CD14-positive monocyte (primary cell): Measurements from ENCODE around the gene LDAF1. TPM values are rescaled to one million over a fixed set of nuclear protein-coding genes. Genes with fewer than 3 reads are reported as not detected.

Source experiments
- DNase-seq, 3 donors: peaks; one replicate each; pipeline ENCODE4 v3.0.0-alpha.2; 2011 to 2022
- H2AFZ ChIP-seq: 2 replicates; pipeline ENCODE4 v1.6.0; 2012; ENCODE audit warnings: mild to moderate bottlenecking, low read depth, low read length, inconsistent platforms; ENCODE audit not compliant: insufficient read depth, poor library complexity, severe bottlenecking
- H3K27ac ChIP-seq, 2 donors: 1 replicate in 1 of 2; 2 replicates in 1 of 2; pipeline ENCODE4 v1.5.1; 2012 to 2013; ENCODE audit warnings: low read length in 2 of 2, control low read depth in 1 of 2, inconsistent platforms in 1 of 2, low read depth in 1 of 2, mild to moderate bottlenecking in 1 of 2
- H3K27me3 ChIP-seq, 2 donors: one replicate each; pipeline versions ENCODE4 v1.6.0 to v1.6.1; 2011 to 2013; ENCODE audit warnings: low read length in 2 of 2; ENCODE audit not compliant: control insufficient read depth in 2 of 2, insufficient read depth in 2 of 2
- H3K36me3 ChIP-seq, 2 donors: replicated peaks in 1 of 2; 1 replicate in 1 of 2; 2 replicates in 1 of 2; pipeline versions ENCODE4 v1.5.1 to v1.6.1; 2012 to 2013; ENCODE audit warnings: low read length in 2 of 2, control low read depth in 1 of 2, inconsistent platforms in 1 of 2, mild to moderate bottlenecking in 1 of 2; ENCODE audit not compliant: insufficient read depth in 2 of 2, control insufficient read depth in 1 of 2
- H3K4me1 ChIP-seq, 2 donors: 1 replicate in 1 of 2; 2 replicates in 1 of 2; pipeline versions ENCODE4 v1.5.1 to v1.6.1; 2012 to 2013; ENCODE audit warnings: low read length in 2 of 2, control low read depth in 1 of 2, inconsistent platforms in 1 of 2, mild to moderate bottlenecking in 1 of 2, moderate library complexity in 1 of 2; ENCODE audit not compliant: insufficient read depth in 2 of 2, control insufficient read depth in 1 of 2
- H3K4me2 ChIP-seq: replicated peaks from 2 replicates; pipeline ENCODE3; 2012; ENCODE audit warnings: low read length, moderate library complexity, mild to moderate bottlenecking; ENCODE audit not compliant: poor library complexity, severe bottlenecking; ENCODE audit errors: extremely low read depth
- H3K4me3 ChIP-seq, 3 experiments: fragments of 200-600 bp in 1 of 3; sonication (generic) in 1 of 3; replicated peaks in 1 of 3; 1 replicate in 2 of 3; 2 replicates in 1 of 3; pipeline ENCODE4 v1.5.1; 2011 to 2013; ENCODE audit warnings: low read length in 3 of 3, mild to moderate bottlenecking in 3 of 3, control low read depth in 2 of 3, low read depth in 2 of 3, inconsistent platforms in 1 of 3, moderate library complexity in 1 of 3
- H3K79me2 ChIP-seq: 2 replicates; pipeline ENCODE4 v1.6.0; 2012; ENCODE audit warnings: mild to moderate bottlenecking, control low read depth, inconsistent platforms, low read length, moderate library complexity; ENCODE audit not compliant: insufficient read depth
- H3K9ac ChIP-seq: 2 replicates; pipeline ENCODE4 v1.6.0; 2017; ENCODE audit warnings: low read length, mild to moderate bottlenecking; ENCODE audit not compliant: insufficient read depth, poor library complexity, severe bottlenecking
- H3K9me3 ChIP-seq, 2 donors: replicated peaks in 1 of 2; 1 replicate in 1 of 2; 2 replicates in 1 of 2; pipeline versions ENCODE4 v1.5.1 to v1.6.1; 2012 to 2013; ENCODE audit warnings: low read length in 2 of 2, control low read depth in 1 of 2; ENCODE audit not compliant: control insufficient read depth in 1 of 2, insufficient read depth in 1 of 2
- H4K20me1 ChIP-seq: 2 replicates; pipeline ENCODE4 v1.6.0; 2012; ENCODE audit warnings: mild to moderate bottlenecking, low read length, control low read depth, moderate library complexity; ENCODE audit not compliant: insufficient read depth
- H3K27ac Mint-ChIP-seq, 7 donors: one replicate each; pipeline ENCODE4 v1.8.0; 2020; ENCODE audit warnings: mild to moderate bottlenecking in 7 of 7, mixed read lengths in 7 of 7, moderate library complexity in 6 of 7, inconsistent platforms in 2 of 7
- H3K27me3 Mint-ChIP-seq, 3 donors: one replicate each; pipeline ENCODE4 v1.8.0; 2021 to 2022; ENCODE audit warnings: low read depth in 3 of 3, mild to moderate bottlenecking in 3 of 3, mixed read lengths in 3 of 3, moderate library complexity in 3 of 3, inconsistent platforms in 1 of 3
- H3K36me3 Mint-ChIP-seq, 2 donors: one replicate each; pipeline ENCODE4 v1.8.0; 2020; ENCODE audit warnings: mixed read lengths in 2 of 2, inconsistent platforms in 1 of 2, mild to moderate bottlenecking in 1 of 2
- H3K4me1 Mint-ChIP-seq: one replicate; pipeline ENCODE4 v1.8.0; 2020; ENCODE audit warnings: mild to moderate bottlenecking, mixed read lengths
- H3K4me3 Mint-ChIP-seq, 2 donors: one replicate each; pipeline ENCODE4 v1.8.0; 2020; ENCODE audit warnings: mild to moderate bottlenecking in 2 of 2, mixed read lengths in 2 of 2, moderate library complexity in 1 of 2
- H3K9me3 Mint-ChIP-seq, 7 donors: one replicate each; pipeline ENCODE4 v1.8.0; 2020 to 2022; ENCODE audit warnings: mixed read lengths in 7 of 7, mild to moderate bottlenecking in 6 of 7, moderate library complexity in 6 of 7, inconsistent platforms in 2 of 7
- CTCF ChIP-seq: fragments of 200-600 bp; IDR thresholded peaks from one replicate; pipeline ENCODE4 v1.8.0; 2022; ENCODE audit warnings: antibody characterized with exemption, mild to moderate bottlenecking
- WGBS: methylation state at CpG from one replicate; pipeline ENCODE4 v1.1.5; 2013; ENCODE audit warnings: missing lambda C conversion rate; ENCODE audit not compliant: insufficient coverage; 5-methylcytosine and 5-hydroxymethylcytosine counted together
- intact Hi-C, 2 donors: fragments of 100-400 bp; cut with micrococcal nuclease; formaldehyde crosslinking; loops; one replicate each; pipeline versions ENCODE4 v1.15.0 to v1.15.1; 2023
- polyA plus RNA-seq, 3 donors: library from polyadenylated mRNA; depleted of rRNA in 1 of 3; unstranded in 2 of 3; stranded (reverse) in 1 of 3; fragments of 300-500 nt in 2 of 3; fragments of >200 nt in 1 of 3; fragmentation: Illumina TruSeq in 2 of 3; gene quantifications; 1 replicate in 2 of 3; 2 replicates in 1 of 3; pipeline ENCODE4 v1.2.3, GENCODE V29; 2012 to 2021

LDAF1 gene
- polyA plus RNA-seq, 3 donors, result 10.1 to 24.3 (median 17.9) TPM

GRCh38 chr16:21185659-21186325 lies 27.3 kb downstream of the LDAF1 start:
- Histone ChIP-seq H3K4me2 (no peak overlapping the region), H3K27me3 (peaks cover 0 to 2% of the 10 kb centered on the region in 2 donors), H3K9ac (no peak overlapping the region), H3K36me3 (peaks cover 13 to 18% of the 10 kb centered on the region in 2 donors), H2AFZ (no peak overlapping the region), H3K79me2 (no peaks in the 10 kb centered on the region), H4K20me1 (no peaks in the 10 kb centered on the region), H3K4me3 (no peak overlapping the region), H3K4me1 (peaks cover 4 to 5% of the 10 kb centered on the region in 2 donors), H3K27ac (no peak overlapping the region), H3K9me3 (no peaks in the 10 kb centered on the region)
- Mint-ChIP-seq H3K27me3 (peaks cover 2 to 8% (median 5%) of the 10 kb centered on the region in 3 donors), H3K4me3 (no peak overlapping the region), H3K27ac (peak overlapping the region in 1 of 7 donors; percentile 43), H3K4me1 (peaks cover 6% of the 10 kb centered on the region), H3K9me3 (peaks cover 0 to 19% (median 10%) of the 10 kb centered on the region in 7 donors), H3K36me3 (peaks cover 16 to 19% of the 10 kb centered on the region in 2 donors)
- DNase-seq, result no peak
- WGBS, result 98% methylated on average over 4 of the region's 12 CpGs
- intact Hi-C loops, result loop anchor here (5.0 to 10.0 kb wide), 3 partner anchors 367 to 1492 kb away; no protein-coding TSS in a partner anchor
- TF ChIP-seq CTCF, result no peak

GRCh38 chr16:21186326-21186691 lies 27.8 kb downstream of the LDAF1 start:
- WGBS, result 75% methylated on average over 1 of the region's 4 CpGs
- Mint-ChIP-seq H3K27me3 (peaks cover 2 to 8% (median 8%) of the 10 kb centered on the region in 3 donors), H3K36me3 (peaks cover 10 to 13% of the 10 kb centered on the region in 2 donors), H3K9me3 (peaks cover 0 to 19% (median 12%) of the 10 kb centered on the region in 7 donors), H3K27ac (peak overlapping the region in 1 of 7 donors; percentile 43), H3K4me1 (peaks cover 6% of the 10 kb centered on the region), H3K4me3 (no peak overlapping the region)
- intact Hi-C loops, result loop anchor here (5.0 to 10.0 kb wide), 3 partner anchors 366 to 1491 kb away; no protein-coding TSS in a partner anchor
- Histone ChIP-seq H3K4me1 (peaks cover 4 to 5% of the 10 kb centered on the region in 2 donors), H3K79me2 (no peaks in the 10 kb centered on the region), H3K27ac (no peak overlapping the region), H3K4me3 (no peak overlapping the region), H3K9ac (no peak overlapping the region), H4K20me1 (no peaks in the 10 kb centered on the region), H3K36me3 (peaks cover 7 to 13% of the 10 kb centered on the region in 2 donors), H3K27me3 (peaks cover 0 to 2% of the 10 kb centered on the region in 2 donors), H3K4me2 (no peak overlapping the region), H3K9me3 (no peaks in the 10 kb centered on the region), H2AFZ (no peak overlapping the region)
- no peak for DNase-seq
- TF ChIP-seq CTCF, result no peak
